ENCODE measurements around the gene SEPTIN12.

The SEPTIN12 gene

GRCh38 chr16:4734063-4734729, 53.9 kb downstream of the SEPTIN12 start, which contains the start of the genes ANKS3 and DNAAF8:
Gene ANKS3, minus strand, starts transcription at chr16:4734271. Its CDS starts 4,122 bp downstream, at chr16:4730149.
Gene DNAAF8, plus strand, starts transcription at chr16:4734537. Its CDS starts 1,978 bp downstream, at chr16:4736515.
- peak within 1 kb of the TSS; percentile 88 for H3K4me3 ChIP-seq (ENCODE audit: low read depth, low read length)
- in situ Hi-C loops (cut with HindIII; ENCODE audit: low sequenced_read_pairs) = no loop called here
- peak; percentile 97 for DNase-seq (ENCODE audit: low read depth, low spot score)
- TF ChIP-seq, protein P1, sequence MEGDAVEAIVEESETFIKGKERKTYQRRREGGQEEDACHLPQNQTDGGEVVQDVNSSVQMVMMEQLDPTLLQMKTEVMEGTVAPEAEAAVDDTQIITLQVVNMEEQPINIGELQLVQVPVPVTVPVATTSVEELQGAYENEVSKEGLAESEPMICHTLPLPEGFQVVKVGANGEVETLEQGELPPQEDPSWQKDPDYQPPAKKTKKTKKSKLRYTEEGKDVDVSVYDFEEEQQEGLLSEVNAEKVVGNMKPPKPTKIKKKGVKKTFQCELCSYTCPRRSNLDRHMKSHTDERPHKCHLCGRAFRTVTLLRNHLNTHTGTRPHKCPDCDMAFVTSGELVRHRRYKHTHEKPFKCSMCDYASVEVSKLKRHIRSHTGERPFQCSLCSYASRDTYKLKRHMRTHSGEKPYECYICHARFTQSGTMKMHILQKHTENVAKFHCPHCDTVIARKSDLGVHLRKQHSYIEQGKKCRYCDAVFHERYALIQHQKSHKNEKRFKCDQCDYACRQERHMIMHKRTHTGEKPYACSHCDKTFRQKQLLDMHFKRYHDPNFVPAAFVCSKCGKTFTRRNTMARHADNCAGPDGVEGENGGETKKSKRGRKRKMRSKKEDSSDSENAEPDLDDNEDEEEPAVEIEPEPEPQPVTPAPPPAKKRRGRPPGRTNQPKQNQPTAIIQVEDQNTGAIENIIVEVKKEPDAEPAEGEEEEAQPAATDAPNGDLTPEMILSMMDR (IDR thresholded peaks at IDR 0.05; ENCODE audit: low read depth, low read length) = no peak

- peak overlapping the region; percentile 88 for H3K4me3 ChIP-seq (ENCODE audit: low read depth, low read length)
- TF ChIP-seq, protein P1 (IDR thresholded peaks at IDR 0.05; ENCODE audit: low read depth, low read length) = no peak
- DNase-seq (ENCODE audit: low read depth, low spot score) = no peak
- in situ Hi-C loops (cut with HindIII; ENCODE audit: low sequenced_read_pairs) = no loop called here
These were observed 54.4 kb downstream of the SEPTIN12 start for GRCh38 chr16:4733747-4734062.

- no peak for DNase-seq (ENCODE audit: low read depth, low spot score)
- in situ Hi-C loops (cut with HindIII; ENCODE audit: low sequenced_read_pairs) = no loop called here
- H3K4me3 ChIP-seq (ENCODE audit: low read depth, low read length) = peak overlapping the region; percentile 88
- TF ChIP-seq, protein P1 (IDR thresholded peaks at IDR 0.05; ENCODE audit: low read depth, low read length) = no peak
These were observed 54.9 kb downstream of the SEPTIN12 start for GRCh38 chr16:4733211-4733742.

DNA sequence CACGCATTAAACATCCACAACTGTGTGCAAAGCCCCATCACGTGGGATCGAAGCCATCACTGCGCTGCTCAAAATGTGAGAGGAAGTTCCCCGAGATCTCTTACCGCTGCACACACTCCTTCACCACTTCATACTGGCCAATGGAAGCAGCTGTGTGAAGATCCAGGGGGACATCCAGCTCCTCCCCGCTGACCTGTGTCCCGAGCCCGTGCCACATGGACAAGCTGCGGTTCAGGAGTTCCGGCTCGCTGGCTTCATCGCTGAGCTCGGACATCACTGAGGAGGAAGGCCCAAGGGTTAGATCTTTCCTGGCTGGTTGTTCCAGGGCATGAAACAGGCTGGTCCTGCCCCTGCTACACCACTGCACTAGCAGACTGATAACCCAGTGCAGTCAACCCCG, 58.3 kb downstream of the SEPTIN12 start:
- TF ChIP-seq, protein P1 (IDR thresholded peaks at IDR 0.05; ENCODE audit: low read depth, low read length) = no peak
- no peak for DNase-seq (ENCODE audit: low read depth, low spot score)
- H3K4me3 ChIP-seq (ENCODE audit: low read depth, low read length) = no peak overlapping the region
- in situ Hi-C loops (cut with HindIII; ENCODE audit: low sequenced_read_pairs) = no loop called here

- TF ChIP-seq, protein P1 (IDR thresholded peaks at IDR 0.05; ENCODE audit: low read depth, low read length) = no peak
- in situ Hi-C loops (cut with HindIII; ENCODE audit: low sequenced_read_pairs) = no loop called here
- no peak overlapping the region for H3K4me3 ChIP-seq (ENCODE audit: low read depth, low read length)
- no peak for DNase-seq (ENCODE audit: low read depth, low spot score)
These were observed 59.5 kb downstream of the SEPTIN12 start for GRCh38 chr16:4728676-4729075.

Data from astrocyte of the spinal cord (primary cell).